Loucy (cell line): ENCODE data around the gene RNASE7.

Source experiments
- H2AFZ ChIP-seq: fragments of 200-600 bp; sonication (generic); 2 replicates; pipeline ENCODE4 v1.6.0; 2016; ENCODE audit warnings: antibody characterized with exemption, mild to moderate bottlenecking, low read length, moderate library complexity
- H3F3A ChIP-seq: fragments of 200-600 bp; 2 replicates; pipeline ENCODE4 v1.6.0; 2016; ENCODE audit warnings: antibody characterized with exemption, low read depth, mild to moderate bottlenecking
- H3K27me3 ChIP-seq: fragments of 200-600 bp; sonication (generic); 2 replicates; pipeline ENCODE4 v1.6.1; 2014; ENCODE audit warnings: low read length, mild to moderate bottlenecking; ENCODE audit not compliant: insufficient read depth, poor library complexity, severe bottlenecking
- H3K36me3 ChIP-seq: fragments of 200-600 bp; sonication (generic); 2 replicates; pipeline ENCODE4 v1.6.1; 2016; ENCODE audit warnings: low read length; ENCODE audit not compliant: insufficient read depth
- H3K4me1 ChIP-seq: fragments of 200-600 bp; sonication (generic); 2 replicates; pipeline ENCODE4 v1.5.1; 2014; ENCODE audit warnings: low read length, mild to moderate bottlenecking; ENCODE audit not compliant: insufficient read depth, poor library complexity, severe bottlenecking
- H3K4me2 ChIP-seq: fragments of 200-600 bp; sonication (generic); 2 replicates; pipeline ENCODE4 v1.6.0; 2014; ENCODE audit warnings: antibody characterized with exemption, low read length, low read depth, mild to moderate bottlenecking; ENCODE audit not compliant: poor library complexity, severe bottlenecking
- H3K4me3 ChIP-seq: fragments of 200-600 bp; sonication (generic); 2 replicates; pipeline ENCODE4 v1.5.1; 2014; ENCODE audit warnings: low read length, mild to moderate bottlenecking, mixed read lengths; ENCODE audit not compliant: poor library complexity, severe bottlenecking
- H3K79me2 ChIP-seq: fragments of 200-600 bp; sonication (generic); 2 replicates; pipeline ENCODE4 v1.6.1; 2014; ENCODE audit warnings: low read length; ENCODE audit not compliant: insufficient read depth
- H3K9ac ChIP-seq: fragments of 200-600 bp; sonication (generic); 2 replicates; pipeline ENCODE4 v1.6.0; 2014; ENCODE audit warnings: mild to moderate bottlenecking, low read depth, low read length, moderate library complexity; ENCODE audit not compliant: poor library complexity, severe bottlenecking
- H3K9me2 ChIP-seq: fragments of 200-600 bp; sonication (generic); replicated peaks from 2 replicates; pipeline ENCODE4 v1.6.1; 2016; ENCODE audit warnings: low read depth, low read length, mixed read lengths
- H3K9me3 ChIP-seq: fragments of 200-600 bp; sonication (generic); 2 replicates; pipeline ENCODE4 v1.6.1; 2014; ENCODE audit warnings: mild to moderate bottlenecking, antibody characterized with exemption, low read length, low read depth; ENCODE audit not compliant: insufficient read depth
- H4K20me1 ChIP-seq: fragments of 200-600 bp; sonication (generic); 2 replicates; pipeline ENCODE4 v1.6.0; 2014; ENCODE audit warnings: antibody characterized with exemption, low read length, mild to moderate bottlenecking; ENCODE audit not compliant: insufficient read depth, poor library complexity, severe bottlenecking
- EZH2phosphoT487 ChIP-seq: fragments of 200-600 bp; IDR thresholded peaks from 2 replicates; pipeline ENCODE4 v1.6.1; 2018; ENCODE audit warnings: antibody characterized with exemption, mild to moderate bottlenecking, moderate library complexity, borderline replicate concordance
- TF ChIP-seq, protein P1 (sequence below): fragments of 200-600 bp; sonication (generic); conservative IDR thresholded peaks from 2 replicates; pipeline ENCODE4 v1.5.1; 2014; ENCODE audit warnings: mild to moderate bottlenecking, antibody characterized with exemption, low read length

The RNASE7 gene

DNA sequence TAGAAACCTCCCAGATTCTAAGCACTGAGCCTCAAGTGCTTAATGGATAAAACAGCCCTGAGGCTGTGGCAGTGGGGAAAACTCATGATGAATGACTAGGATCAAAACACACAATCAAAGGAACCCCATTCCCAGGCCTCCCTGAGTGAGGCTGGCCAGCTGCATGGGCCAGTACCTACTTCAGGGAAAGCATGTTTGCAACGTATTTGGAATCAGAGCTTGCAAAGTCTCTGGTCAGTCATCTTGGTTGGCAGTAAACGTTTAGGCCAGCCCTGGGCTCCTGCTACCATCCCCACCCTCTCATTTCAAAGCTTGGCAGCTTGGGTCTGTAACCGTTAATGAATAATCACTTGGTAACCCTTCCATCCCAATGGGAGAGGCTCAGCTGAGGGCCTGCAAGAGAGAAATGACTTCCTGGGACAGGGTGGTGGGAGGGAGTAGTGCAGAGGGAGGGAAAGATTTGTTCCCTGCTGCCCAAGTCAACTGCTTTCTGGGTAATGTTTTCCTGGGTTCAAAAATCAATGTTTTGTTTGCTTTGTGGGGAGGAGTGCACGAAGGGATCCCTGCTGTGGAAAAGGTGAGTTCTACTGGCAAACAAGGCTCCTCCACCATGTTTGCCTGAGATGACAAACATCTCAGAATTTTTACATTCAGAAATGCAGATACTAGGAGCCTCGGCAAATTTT is 13.4 kb downstream of the RNASE7 start:
- Histone ChIP-seq H3K4me1 (peaks cover 12% of the 10 kb centered on the region), H3K4me2 (no peak overlapping the region), H3K79me2 (no peaks in the 10 kb centered on the region), H3K27me3 (no peaks in the 10 kb centered on the region), H3K36me3 (no peaks in the 10 kb centered on the region), H3F3A (no peaks in the 10 kb centered on the region), H3K4me3 (no peak overlapping the region), H3K9ac (no peak overlapping the region), H4K20me1 (no peaks in the 10 kb centered on the region), H2AFZ (no peak overlapping the region; the same call in 1 of the 2 replicates), H3K9me2 (no peaks in the 10 kb centered on the region), H3K9me3 (no peaks in the 10 kb centered on the region)
- TF ChIP-seq, protein P1, sequence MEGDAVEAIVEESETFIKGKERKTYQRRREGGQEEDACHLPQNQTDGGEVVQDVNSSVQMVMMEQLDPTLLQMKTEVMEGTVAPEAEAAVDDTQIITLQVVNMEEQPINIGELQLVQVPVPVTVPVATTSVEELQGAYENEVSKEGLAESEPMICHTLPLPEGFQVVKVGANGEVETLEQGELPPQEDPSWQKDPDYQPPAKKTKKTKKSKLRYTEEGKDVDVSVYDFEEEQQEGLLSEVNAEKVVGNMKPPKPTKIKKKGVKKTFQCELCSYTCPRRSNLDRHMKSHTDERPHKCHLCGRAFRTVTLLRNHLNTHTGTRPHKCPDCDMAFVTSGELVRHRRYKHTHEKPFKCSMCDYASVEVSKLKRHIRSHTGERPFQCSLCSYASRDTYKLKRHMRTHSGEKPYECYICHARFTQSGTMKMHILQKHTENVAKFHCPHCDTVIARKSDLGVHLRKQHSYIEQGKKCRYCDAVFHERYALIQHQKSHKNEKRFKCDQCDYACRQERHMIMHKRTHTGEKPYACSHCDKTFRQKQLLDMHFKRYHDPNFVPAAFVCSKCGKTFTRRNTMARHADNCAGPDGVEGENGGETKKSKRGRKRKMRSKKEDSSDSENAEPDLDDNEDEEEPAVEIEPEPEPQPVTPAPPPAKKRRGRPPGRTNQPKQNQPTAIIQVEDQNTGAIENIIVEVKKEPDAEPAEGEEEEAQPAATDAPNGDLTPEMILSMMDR = no peak
- no peak for TF ChIP-seq EZH2phosphoT487

DNA sequence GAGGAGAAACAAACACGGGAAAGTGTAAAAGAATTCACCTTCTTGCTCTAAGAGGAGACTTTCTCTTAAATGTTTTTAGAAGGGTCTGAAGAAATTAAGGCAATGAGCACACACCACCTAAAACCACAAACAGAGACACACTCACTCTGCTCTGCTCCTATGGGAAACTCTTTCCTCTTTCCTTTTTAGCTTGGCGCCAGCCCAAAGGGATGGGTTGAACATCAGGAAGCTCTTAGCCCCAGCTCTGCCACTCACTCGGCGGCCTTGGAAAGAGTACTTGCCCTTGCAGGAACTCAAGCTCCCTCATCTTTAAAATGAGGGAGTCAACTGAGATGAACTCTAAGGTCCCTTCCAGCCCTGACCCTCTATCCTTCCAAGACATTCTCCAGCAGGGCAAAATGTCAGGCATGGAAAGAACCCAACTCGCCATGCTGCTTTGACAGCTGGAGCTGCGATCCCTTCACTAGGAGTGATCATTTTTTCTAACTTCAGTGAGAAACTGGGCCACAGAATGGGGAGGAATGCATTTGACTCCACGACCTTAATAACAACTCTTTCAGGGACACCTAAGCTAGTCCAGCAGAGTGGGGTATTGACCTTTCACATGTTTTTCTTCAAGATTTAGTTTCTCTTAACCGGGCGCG is 14.5 kb downstream of the RNASE7 start:
- no peak overlapping the region for H3K4me2 ChIP-seq
- TF ChIP-seq, protein P1 = no peak
- no peak for TF ChIP-seq EZH2phosphoT487

DNA sequence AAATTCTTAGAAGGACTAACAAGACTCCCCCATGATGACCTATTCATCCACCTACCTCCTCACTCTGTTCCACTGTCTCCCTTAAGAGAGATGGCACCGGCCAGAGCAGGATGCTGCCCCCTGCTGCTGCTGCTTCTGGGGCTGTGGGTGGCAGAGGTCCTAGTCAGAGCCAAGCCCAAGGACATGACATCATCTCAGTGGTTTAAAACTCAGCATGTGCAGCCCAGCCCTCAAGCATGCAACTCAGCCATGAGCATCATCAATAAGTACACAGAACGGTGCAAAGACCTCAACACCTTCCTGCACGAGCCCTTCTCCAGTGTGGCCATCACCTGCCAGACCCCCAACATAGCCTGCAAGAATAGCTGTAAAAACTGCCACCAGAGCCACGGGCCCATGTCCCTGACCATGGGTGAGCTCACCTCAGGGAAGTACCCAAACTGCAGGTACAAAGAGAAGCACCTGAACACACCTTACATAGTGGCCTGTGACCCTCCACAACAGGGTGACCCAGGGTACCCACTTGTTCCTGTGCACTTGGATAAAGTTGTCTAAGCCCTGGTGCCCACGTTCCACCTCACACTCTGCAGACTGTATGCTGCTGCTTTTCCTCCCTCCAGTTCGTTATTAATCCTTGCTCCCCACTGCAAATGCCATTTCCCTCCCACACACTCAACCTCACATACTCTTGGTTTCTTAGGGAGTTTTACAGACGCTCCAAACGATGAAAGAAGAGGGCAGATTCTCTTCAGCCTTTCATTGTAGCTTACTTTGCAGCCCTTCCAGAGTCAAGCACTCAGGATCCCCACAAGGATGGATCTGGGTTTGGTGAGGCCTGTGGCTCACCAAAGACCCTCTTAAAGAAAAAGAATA is 15.9 kb downstream of the RNASE7 start, which contains the start of gene RNASE8:
TSS of gene RNASE8 (plus strand) at position 20 of the 873 bp plus-strand sequence. CDS start at position 91, 71 bp downstream.
- H3K9me2 ChIP-seq = no peaks in the 10 kb centered on the region
- H3K9ac ChIP-seq = no peak within 1 kb of the TSS
- H3K4me3 ChIP-seq = no peak within 1 kb of the TSS
- TF ChIP-seq EZH2phosphoT487 = no peak
- TF ChIP-seq, protein P1 = peak; percentile 59
- H3K9me3 ChIP-seq = no peaks in the 10 kb centered on the region
- peaks cover 12% of the 10 kb centered on the region for H3K4me1 ChIP-seq
- H3K36me3 ChIP-seq = no peaks in the 10 kb centered on the region
- no peak within 1 kb of the TSS for H2AFZ ChIP-seq
- no peaks in the 10 kb centered on the region for H3K27me3 ChIP-seq
- no peaks in the 10 kb centered on the region for H4K20me1 ChIP-seq
- no peak within 1 kb of the TSS for H3K4me2 ChIP-seq
- no peaks in the 10 kb centered on the region for H3K79me2 ChIP-seq
- no peaks in the 10 kb centered on the region for H3F3A ChIP-seq

More for the DNA sequence above, 14.5 kb downstream of the RNASE7 start:
- Histone ChIP-seq H3F3A (no peaks in the 10 kb centered on the region), H3K36me3 (no peaks in the 10 kb centered on the region), H3K79me2 (no peaks in the 10 kb centered on the region), H3K4me1 (peaks cover 12% of the 10 kb centered on the region), H3K9ac (no peak overlapping the region), H3K9me3 (no peaks in the 10 kb centered on the region), H4K20me1 (no peaks in the 10 kb centered on the region), H2AFZ (no peak overlapping the region), H3K4me3 (no peak overlapping the region), H3K27me3 (no peaks in the 10 kb centered on the region), H3K9me2 (no peaks in the 10 kb centered on the region)
